AG09319 (cell line): ENCODE results near the gene DQX1.

Experiments
- DNase-seq: peaks from one replicate; pipeline ENCODE4 v3.0.0-alpha.2; 2010; ENCODE audit warnings: low read depth; ENCODE audit errors: extremely low read depth
- TF ChIP-seq, protein P1 (sequence below): IDR thresholded peaks from 2 replicates; pipeline ENCODE4 v1.5.1; 2011; ENCODE audit warnings: low read depth, mild to moderate bottlenecking, inconsistent platforms, low read length, moderate library complexity

Gene DQX1

GRCh38 chr2:74535440-74535965, 9.5 kb upstream of the DQX1 start:
- no peak for DNase-seq
- TF ChIP-seq, protein P1, sequence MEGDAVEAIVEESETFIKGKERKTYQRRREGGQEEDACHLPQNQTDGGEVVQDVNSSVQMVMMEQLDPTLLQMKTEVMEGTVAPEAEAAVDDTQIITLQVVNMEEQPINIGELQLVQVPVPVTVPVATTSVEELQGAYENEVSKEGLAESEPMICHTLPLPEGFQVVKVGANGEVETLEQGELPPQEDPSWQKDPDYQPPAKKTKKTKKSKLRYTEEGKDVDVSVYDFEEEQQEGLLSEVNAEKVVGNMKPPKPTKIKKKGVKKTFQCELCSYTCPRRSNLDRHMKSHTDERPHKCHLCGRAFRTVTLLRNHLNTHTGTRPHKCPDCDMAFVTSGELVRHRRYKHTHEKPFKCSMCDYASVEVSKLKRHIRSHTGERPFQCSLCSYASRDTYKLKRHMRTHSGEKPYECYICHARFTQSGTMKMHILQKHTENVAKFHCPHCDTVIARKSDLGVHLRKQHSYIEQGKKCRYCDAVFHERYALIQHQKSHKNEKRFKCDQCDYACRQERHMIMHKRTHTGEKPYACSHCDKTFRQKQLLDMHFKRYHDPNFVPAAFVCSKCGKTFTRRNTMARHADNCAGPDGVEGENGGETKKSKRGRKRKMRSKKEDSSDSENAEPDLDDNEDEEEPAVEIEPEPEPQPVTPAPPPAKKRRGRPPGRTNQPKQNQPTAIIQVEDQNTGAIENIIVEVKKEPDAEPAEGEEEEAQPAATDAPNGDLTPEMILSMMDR, result no peak

- DNase-seq, result no peak
- TF ChIP-seq, protein P1, result no peak
Measured at GRCh38 chr2:74534411-74534810, 8.4 kb upstream of the DQX1 start.

DNA sequence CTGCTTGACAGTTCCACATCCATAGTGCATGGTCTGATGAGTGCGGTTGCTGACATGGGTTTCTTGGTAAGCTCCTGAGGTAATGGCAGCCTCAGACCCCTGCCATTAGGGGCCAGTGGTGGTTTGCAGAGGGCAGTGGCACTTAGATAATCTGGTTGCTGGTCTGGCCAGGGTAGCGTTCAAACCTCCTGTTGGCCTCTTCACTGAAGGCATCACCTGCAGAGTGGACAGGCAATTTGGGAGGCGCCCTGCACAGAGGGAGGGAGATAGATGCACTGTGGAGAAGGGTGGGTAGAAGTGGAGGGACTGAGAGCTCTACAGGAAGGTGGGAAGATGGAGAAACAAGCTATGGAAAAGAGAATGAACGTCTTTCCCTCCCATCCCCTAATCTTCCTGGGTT, 7.4 kb upstream of the DQX1 start:
- no peak for DNase-seq
- TF ChIP-seq, protein P1, result no peak

- TF ChIP-seq, protein P1, result peak; percentile 29
- no peak for DNase-seq
Measured at GRCh38 chr2:74532222-74532621, 6.2 kb upstream of the DQX1 start.

GRCh38 chr2:74531666-74532065, 5.6 kb upstream of the DQX1 start:
- no peak for DNase-seq
- TF ChIP-seq, protein P1, result no peak

DNA sequence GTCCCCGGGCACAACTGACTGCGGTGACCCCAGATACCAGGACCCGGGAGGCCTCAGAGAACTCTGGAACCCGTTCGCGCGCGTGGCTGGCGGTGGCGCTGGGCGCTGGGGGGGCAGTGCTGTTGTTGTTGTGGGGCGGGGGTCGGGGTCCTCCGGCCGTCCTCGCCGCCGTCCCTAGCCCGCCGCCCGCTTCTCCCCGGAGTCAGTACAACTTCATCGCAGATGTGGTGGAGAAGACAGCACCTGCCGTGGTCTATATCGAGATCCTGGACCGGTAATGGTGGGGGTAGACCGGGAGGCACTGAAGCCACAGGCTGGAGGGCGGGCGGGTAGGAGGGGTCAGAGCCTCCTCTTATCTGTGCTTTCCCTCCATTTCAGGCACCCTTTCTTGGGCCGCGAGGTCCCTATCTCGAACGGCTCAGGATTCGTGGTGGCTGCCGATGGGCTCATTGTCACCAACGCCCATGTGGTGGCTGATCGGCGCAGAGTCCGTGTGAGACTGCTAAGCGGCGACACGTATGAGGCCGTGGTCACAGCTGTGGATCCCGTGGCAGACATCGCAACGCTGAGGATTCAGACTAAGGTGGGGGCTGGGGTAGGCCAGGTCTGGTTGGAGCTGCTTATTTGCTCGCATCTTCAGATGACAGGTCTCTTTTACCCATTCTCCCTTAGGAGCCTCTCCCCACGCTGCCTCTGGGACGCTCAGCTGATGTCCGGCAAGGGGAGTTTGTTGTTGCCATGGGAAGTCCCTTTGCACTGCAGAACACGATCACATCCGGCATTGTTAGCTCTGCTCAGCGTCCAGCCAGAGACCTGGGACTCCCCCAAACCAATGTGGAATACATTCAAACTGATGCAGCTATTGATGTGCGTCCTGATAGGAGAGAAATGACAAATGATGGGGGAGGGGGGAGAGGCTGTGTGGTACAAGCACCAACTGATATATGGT, 4.5 kb upstream of the DQX1 start:
- TF ChIP-seq, protein P1, result no peak
- no peak for DNase-seq

- TF ChIP-seq, protein P1, result no peak
- DNase-seq, result peak; percentile 98
Measured at GRCh38 chr2:74529357-74530238, 3.6 kb upstream of the DQX1 start, which contains the start of the genes AUP1 and HTRA2. AUP1 (minus strand) TSS chr2:74529706; CDS start chr2:74529629, 77 bp downstream. HTRA2 (plus strand) TSS chr2:74529933; CDS start chr2:74530007, 74 bp downstream.
